ENCODE data around the gene NPEPPS. TPM values are rescaled to one million over a fixed set of nuclear protein-coding genes. Genes with fewer than 3 reads are reported as not detected.

Gene NPEPPS
- total and polyA plus RNA-seq, 2 donors (not counting 1 experiment from before 2014, with no cell fraction given) = 127 to 144 TPM

DNA sequence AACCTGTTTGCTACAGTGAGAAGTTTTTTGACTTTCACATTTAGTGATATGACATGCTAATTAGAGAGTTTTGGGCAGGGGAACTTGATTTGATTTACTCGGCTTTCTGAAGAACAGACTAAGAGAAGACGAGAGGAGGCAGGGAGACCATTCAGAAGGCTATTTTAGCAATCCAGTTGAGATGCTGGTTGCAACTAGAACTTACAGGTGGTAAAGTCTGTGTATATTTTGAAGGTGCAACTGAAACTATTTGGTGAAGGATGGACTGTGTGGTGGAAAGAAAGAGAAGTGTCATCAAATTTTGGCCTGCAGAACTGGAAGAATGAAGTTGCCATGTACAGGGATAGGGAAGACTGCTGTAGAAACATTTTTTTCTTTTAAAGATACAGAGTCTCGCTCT, 76.6 kb downstream of the NPEPPS start:
- H3K4me1 ChIP-seq (ENCODE audit: control insufficient read depth, extremely low read depth, insufficient read depth, low read length) = peaks cover 6% of the 10 kb centered on the region
- no peaks in the 10 kb centered on the region for H4K20me1 ChIP-seq (ENCODE audit: control insufficient read depth, extremely low read depth, insufficient read depth, low read length)
- TF ChIP-seq, protein P1, sequence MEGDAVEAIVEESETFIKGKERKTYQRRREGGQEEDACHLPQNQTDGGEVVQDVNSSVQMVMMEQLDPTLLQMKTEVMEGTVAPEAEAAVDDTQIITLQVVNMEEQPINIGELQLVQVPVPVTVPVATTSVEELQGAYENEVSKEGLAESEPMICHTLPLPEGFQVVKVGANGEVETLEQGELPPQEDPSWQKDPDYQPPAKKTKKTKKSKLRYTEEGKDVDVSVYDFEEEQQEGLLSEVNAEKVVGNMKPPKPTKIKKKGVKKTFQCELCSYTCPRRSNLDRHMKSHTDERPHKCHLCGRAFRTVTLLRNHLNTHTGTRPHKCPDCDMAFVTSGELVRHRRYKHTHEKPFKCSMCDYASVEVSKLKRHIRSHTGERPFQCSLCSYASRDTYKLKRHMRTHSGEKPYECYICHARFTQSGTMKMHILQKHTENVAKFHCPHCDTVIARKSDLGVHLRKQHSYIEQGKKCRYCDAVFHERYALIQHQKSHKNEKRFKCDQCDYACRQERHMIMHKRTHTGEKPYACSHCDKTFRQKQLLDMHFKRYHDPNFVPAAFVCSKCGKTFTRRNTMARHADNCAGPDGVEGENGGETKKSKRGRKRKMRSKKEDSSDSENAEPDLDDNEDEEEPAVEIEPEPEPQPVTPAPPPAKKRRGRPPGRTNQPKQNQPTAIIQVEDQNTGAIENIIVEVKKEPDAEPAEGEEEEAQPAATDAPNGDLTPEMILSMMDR (conservative IDR thresholded peaks at IDR 0.05 in 1 of 2, IDR thresholded peaks at IDR 0.05 in 1 of 2; ENCODE audit: low read depth in 1 of 2, low read length in 2 of 2) = no peak
- no peak for TF ChIP-seq EZH2 (IDR thresholded peaks at IDR 0.05; ENCODE audit: low read length, missing control alignments)
- no peaks in the 10 kb centered on the region for H3K9me3 ChIP-seq (ENCODE audit: control insufficient read depth, insufficient read depth, low read depth, low read length)
- DNase-seq (ENCODE audit: low read depth in 2 of 2) = no peak
- H3K79me2 ChIP-seq (ENCODE audit: control insufficient read depth, insufficient read depth, low read length) = no peaks in the 10 kb centered on the region
- H3K4me3 ChIP-seq (replicated peaks in 1 of 4; ENCODE audit: control extremely low read depth in 1 of 4, insufficient read depth in 1 of 4, low read depth in 3 of 4, low read length in 4 of 4) = no peak overlapping the region
- H2AFZ ChIP-seq (ENCODE audit: low read length) = no peak overlapping the region
- no peak overlapping the region for H3K27ac ChIP-seq (ENCODE audit: insufficient read depth, low read length)
- no peak overlapping the region for H3K9ac ChIP-seq (ENCODE audit: insufficient read depth, low read length)
- no peak overlapping the region for H3K4me2 ChIP-seq (ENCODE audit: extremely low read depth, insufficient read depth, low read length)
- H3K36me3 ChIP-seq (ENCODE audit: control insufficient read depth, insufficient read depth, low read length) = peaks cover 4% of the 10 kb centered on the region
- no peaks in the 10 kb centered on the region for H3K27me3 ChIP-seq (ENCODE audit: control insufficient read depth, insufficient read depth, low read length)

GRCh38 chr17:47611372-47612350, 80.8 kb downstream of the NPEPPS start:
- Histone ChIP-seq H4K20me1 (ENCODE audit: control insufficient read depth, extremely low read depth, insufficient read depth, low read length) (no peaks in the 10 kb centered on the region), H2AFZ (ENCODE audit: low read length) (no peak overlapping the region), H3K27me3 (ENCODE audit: control insufficient read depth, insufficient read depth, low read length) (no peaks in the 10 kb centered on the region), H3K4me3 (replicated peaks in 1 of 4; ENCODE audit: control extremely low read depth in 1 of 4, insufficient read depth in 1 of 4, low read depth in 3 of 4, low read length in 4 of 4) (no peak overlapping the region), H3K9me3 (ENCODE audit: control insufficient read depth, insufficient read depth, low read depth, low read length) (no peaks in the 10 kb centered on the region), H3K27ac (ENCODE audit: insufficient read depth, low read length) (peak overlapping the region; percentile 27), H3K4me2 (ENCODE audit: extremely low read depth, insufficient read depth, low read length) (no peak overlapping the region), H3K79me2 (ENCODE audit: control insufficient read depth, insufficient read depth, low read length) (no peaks in the 10 kb centered on the region), H3K4me1 (ENCODE audit: control insufficient read depth, extremely low read depth, insufficient read depth, low read length) (peaks cover 2% of the 10 kb centered on the region), H3K9ac (ENCODE audit: insufficient read depth, low read length) (no peak overlapping the region), H3K36me3 (ENCODE audit: control insufficient read depth, insufficient read depth, low read length) (peaks cover 2% of the 10 kb centered on the region)
- peak; percentile 31 to 39 for DNase-seq (ENCODE audit: low read depth in 2 of 2)
- TF ChIP-seq EZH2 (IDR thresholded peaks at IDR 0.05; ENCODE audit: low read length, missing control alignments) = no peak
- TF ChIP-seq, protein P1 (conservative IDR thresholded peaks at IDR 0.05 in 1 of 2, IDR thresholded peaks at IDR 0.05 in 1 of 2; ENCODE audit: low read depth in 1 of 2, low read length in 2 of 2) = no peak

DNA sequence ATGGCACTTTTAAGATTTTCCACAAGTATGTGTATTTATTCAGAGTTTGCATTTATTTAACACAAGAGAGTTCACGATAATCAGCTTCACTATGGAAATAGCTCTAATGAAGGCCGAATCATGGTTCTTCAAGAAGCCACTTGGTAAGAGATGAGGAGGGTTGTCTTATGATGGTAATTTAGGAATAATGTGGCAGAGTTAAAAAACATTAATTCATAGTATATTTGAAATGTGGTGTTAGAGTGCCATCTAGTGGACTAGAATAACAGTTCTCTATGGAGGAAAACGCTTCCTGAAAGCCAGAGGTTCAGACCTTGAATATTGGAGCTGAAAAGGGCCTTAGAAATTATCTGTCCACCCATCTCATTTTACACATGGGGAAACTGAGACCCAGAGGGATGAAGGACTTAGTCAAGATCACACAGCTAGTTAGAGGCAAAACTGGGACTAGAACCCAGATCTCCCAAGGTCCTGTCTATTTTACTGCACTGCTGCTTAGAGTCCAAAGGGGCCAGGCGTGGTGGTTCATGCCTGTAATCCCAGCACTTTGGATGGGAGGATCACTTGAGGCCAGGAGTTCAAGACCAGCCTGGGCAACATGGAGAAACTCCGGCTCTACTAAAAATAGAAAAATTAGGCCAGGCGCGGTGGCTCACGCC, 85.0 kb downstream of the NPEPPS start:
- no peaks in the 10 kb centered on the region for H3K27me3 ChIP-seq (ENCODE audit: control insufficient read depth, insufficient read depth, low read length)
- no peaks in the 10 kb centered on the region for H3K79me2 ChIP-seq (ENCODE audit: control insufficient read depth, insufficient read depth, low read length)
- H3K4me3 ChIP-seq (replicated peaks in 1 of 4; ENCODE audit: control extremely low read depth in 1 of 4, insufficient read depth in 1 of 4, low read depth in 3 of 4, low read length in 4 of 4) = no peak overlapping the region
- H3K9ac ChIP-seq (ENCODE audit: insufficient read depth, low read length) = no peak overlapping the region
- H4K20me1 ChIP-seq (ENCODE audit: control insufficient read depth, extremely low read depth, insufficient read depth, low read length) = no peaks in the 10 kb centered on the region
- no peak overlapping the region for H3K4me2 ChIP-seq (ENCODE audit: extremely low read depth, insufficient read depth, low read length)
- peak; percentile 28 to 71 for DNase-seq (ENCODE audit: low read depth in 2 of 2)
- H3K9me3 ChIP-seq (ENCODE audit: control insufficient read depth, insufficient read depth, low read depth, low read length) = no peaks in the 10 kb centered on the region
- TF ChIP-seq, protein P1 (conservative IDR thresholded peaks at IDR 0.05 in 1 of 2, IDR thresholded peaks at IDR 0.05 in 1 of 2; ENCODE audit: low read depth in 1 of 2, low read length in 2 of 2) = peak; percentile 28 to 54
- TF ChIP-seq EZH2 (IDR thresholded peaks at IDR 0.05; ENCODE audit: low read length, missing control alignments) = no peak
- peaks cover 7% of the 10 kb centered on the region for H3K36me3 ChIP-seq (ENCODE audit: control insufficient read depth, insufficient read depth, low read length)
- no peak overlapping the region for H3K27ac ChIP-seq (ENCODE audit: insufficient read depth, low read length)
- peaks cover 5% of the 10 kb centered on the region for H3K4me1 ChIP-seq (ENCODE audit: control insufficient read depth, extremely low read depth, insufficient read depth, low read length)
- H2AFZ ChIP-seq (ENCODE audit: low read length) = no peak overlapping the region

Data from fibroblast of lung (primary cell).